ENCODE results near the gene TAOK1.
"Not testable (repeated sequence)": the region's sequence is repeated elsewhere in the genome, so short reads cannot be mapped to it uniquely, and the experiment has no call there.

The TAOK1 gene

DNA sequence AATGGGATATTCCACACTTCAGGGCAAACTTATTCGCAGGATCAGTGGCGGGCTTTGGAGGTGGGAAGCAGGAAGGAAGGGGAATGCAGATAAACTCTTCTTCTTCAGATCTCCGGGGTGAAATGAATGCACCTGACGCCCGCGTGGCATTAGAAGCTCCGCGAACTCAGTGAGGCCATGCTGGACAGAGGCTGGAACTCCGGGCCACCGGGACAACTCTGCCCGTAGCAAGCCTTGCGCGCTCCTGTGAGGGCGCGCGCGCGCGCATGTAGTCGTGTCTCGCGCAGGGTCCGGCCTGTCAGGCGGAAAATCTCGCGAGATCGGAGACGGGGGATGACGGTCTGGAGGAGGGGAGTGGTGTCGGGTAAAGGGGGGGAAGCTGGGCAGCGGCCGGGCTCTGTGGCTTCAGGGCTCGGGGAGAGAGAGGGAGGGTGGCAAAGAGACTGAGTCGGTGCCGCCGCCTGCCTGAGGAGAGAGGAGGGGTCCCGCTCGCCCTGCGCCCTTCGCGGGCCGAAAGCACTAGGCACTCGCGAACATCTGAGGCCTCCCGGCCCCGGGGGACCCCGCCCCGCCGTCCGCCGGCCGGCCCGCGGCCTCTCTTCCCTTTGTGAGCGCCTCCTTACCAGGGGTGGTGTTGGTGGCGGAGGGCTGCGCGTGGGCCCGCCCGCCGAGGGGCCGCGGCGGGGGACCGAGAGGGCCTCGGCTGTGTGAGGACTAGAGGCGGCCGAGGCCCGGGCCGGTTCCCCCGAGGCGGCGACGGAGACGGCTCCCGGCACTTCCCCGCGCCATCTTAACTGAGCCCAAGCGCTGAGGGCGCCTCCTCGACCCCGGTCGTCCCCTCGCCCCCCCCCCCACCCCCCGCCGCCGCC, at the start of gene TAOK1:
TSS of gene TAOK1 (plus strand) at position 382 of the 869 bp plus-strand sequence. CDS start 61,186 bp downstream, outside the sequence.
- peak; percentile 98 for DNase-seq

- DNase-seq = no peak
Observed at GRCh38 chr17:29341726-29342125, 48.4 kb upstream of the TAOK1 start.

DNA sequence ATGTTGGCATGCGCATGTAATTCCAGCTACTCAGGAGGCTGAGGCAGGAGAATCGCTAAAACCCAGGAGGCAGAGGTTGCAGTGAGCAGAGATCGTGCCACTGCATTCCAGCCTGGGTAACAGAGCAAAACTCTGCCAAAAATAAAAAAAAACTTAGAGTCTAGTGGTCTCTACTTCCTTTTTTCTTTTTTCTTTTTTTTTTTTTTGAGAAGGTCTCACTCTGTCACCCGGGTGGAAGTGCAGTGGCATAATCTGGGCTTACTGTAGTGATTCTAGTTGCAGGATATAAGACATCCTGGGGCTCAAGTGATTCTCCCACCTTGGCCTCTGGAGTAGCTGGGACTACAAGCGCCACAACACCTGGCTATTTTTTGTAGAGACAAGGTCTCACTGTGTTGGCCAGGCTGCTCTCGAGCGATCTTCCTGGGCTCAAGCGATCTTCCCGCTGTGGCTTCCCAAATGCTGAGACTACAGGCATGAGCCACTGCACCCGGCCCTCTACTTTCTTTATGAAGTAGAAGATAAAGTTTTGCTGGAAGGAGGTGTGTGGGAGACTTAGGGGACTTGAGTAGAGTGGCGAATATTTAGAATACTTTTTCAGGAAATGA, 47.9 kb upstream of the TAOK1 start:
- no peak for DNase-seq

GRCh38 chr17:29344201-29344856, 45.8 kb upstream of the TAOK1 start:
- DNase-seq = no peak

DNA sequence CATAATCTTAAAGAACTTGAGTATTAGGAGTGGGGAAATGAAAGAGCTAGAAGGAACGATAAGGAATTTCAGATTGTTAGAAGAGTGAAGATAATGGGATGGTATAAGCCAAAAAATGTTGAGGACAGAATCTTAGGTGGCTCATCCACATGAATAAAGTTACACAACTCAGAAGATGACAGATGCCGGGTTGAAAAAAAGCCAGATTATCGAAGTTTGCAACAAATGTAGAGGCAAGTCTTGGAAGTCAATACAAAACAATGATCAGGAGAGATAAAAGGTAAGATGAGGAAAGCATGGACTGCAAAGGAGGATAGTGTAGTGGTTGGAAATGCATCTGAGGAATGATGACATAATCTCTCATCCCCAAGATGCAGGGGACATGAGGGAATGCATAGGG, 45.1 kb upstream of the TAOK1 start:
- DNase-seq = no peak

DNA sequence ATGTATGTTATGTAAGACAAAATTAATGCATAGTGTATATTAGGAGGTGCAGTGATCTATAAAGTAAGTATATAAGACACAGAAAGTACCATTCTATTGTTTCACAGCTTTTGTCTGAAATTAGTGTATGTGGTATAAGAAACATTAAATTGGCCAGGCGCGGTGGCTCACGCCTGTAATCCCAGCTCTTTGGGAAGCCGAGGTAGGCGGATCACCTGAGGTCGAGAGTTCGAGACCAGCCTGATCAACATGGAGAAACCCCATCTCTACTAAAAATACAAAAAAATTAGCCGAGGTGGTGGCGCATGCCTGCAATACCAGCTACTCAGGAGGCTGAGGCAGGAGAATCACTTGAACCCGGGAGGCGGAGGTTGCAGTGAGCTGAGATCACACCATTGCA, 44.7 kb upstream of the TAOK1 start:
- not testable (repeated sequence) for DNase-seq

DNA sequence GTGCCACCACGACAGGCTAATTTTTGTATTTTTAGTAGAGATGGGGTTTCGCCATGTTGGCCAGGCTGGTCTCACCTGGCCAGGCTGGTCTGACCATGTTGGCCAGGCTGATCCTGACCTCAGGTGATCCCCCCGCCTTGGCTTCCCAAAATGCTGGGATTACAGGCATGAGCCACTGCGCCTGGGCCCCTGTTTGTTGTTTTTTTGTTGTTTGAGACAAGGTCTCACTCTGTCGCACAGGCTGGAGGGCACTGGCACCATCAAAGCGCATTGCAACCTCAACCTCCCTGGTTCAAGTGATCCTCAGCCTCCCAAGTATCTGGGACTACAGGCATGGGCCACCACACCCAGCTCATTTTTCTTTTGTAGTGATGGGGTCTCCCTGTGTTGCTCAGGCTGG, 43.7 kb upstream of the TAOK1 start:
- DNase-seq = no peak

DNA sequence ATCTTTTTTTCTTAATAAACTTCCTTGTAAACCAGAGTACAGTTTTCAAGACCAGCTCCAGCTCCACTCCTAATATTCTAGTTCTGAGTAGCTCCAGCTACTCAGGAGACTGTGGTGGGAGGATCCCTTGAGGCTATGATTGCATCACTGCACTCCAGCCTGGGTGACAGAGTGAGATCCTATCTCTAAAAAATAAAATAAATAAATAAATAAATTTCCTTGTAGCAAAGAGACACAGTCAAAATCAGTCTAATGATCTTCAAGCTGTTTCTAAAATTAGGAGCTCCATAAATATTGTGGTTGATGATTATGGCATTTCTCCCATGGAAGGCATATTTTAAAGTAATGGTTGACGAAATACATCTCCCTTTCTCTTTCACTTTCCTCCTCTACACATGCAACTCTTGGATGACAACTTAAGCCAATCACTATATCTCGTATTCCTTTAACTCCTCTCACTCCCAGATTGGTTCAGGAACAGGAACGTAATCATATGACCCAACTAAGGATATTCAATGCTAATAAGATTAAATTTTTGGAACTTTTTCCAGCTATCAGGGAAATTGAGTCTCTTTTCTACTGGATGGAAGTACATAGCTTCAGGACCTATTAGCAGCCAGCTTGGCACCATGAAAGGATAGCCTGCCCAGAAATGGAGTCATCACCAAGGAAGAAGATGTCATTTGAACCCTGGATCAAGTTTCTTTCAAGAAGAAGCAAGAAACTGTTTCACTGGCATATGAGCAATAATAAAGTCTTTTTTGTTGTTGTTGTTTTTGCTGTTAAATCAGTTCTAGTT, 42.1 kb upstream of the TAOK1 start:
- DNase-seq = no peak

GRCh38 chr17:29349409-29349808, 40.8 kb upstream of the TAOK1 start:
- DNase-seq = no peak

GRCh38 chr17:29352146-29352545, 38.0 kb upstream of the TAOK1 start:
- DNase-seq = no peak

GRCh38 chr17:29357232-29357631, 32.9 kb upstream of the TAOK1 start:
- no peak for DNase-seq

DNA sequence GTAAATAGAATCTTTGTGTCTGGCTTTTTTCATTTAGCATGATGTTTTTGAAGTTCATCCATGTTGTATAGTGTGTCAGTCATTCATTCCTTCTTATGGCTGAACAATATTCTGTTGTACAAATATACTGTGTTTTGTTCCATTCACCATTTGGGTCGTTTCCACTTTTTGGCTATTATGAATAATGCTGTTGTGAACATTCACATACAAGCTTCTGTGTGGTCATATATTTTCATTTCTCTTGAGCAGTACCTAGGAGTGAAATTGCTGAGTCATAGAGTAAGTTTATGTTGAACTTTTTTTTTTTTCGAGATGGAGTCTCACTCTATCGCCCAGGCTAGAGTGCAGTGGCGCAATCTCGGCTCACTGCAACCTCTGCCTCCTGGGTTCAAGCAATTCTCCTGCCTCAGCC, 32.3 kb upstream of the TAOK1 start:
- DNase-seq = no peak

DNA sequence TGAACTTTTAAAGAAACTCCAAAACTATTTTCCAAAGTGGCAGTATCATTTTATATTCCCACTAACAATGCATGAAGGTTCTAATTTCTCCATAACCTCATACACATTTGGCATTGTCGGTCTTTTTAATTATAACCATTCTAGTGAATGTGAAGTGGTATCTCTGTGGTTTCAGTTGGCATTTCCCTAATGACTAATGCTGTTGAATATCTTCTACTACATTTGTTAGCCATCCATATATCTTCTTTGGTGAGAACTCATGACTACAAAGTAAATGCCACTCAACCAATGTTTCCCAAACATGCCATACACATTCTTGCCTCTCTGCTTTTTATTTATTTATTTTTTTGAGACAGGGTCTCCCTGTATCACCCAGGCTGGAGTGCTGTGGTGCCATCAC, 31.7 kb upstream of the TAOK1 start:
- DNase-seq = no peak

- no peak for DNase-seq
Observed at GRCh38 chr17:29359777-29360176, 30.4 kb upstream of the TAOK1 start.

DNA sequence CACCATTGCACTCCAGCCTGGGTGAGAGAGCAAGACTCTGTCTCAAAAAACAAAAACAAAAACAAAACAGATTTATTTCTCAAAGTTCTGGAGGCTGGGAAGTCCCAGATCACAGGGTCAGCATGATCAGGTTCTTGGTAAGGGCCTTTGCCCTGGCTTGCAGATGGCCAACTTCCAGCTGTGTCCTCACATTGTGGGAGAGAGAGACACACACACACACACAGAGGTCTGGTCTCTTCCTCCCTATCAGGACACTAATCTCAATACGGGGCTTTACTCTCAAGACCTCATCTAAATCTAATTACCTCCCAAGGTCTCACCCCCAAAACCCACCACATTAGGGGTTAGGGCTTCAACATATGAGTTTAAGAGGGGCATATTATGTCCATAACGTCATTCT, 26.4 kb upstream of the TAOK1 start:
- no peak for DNase-seq

GRCh38 chr17:29364691-29365090, 25.5 kb upstream of the TAOK1 start:
- DNase-seq = no peak

- DNase-seq = no peak
Observed at GRCh38 chr17:29368161-29368560, 22.0 kb upstream of the TAOK1 start.

DNA sequence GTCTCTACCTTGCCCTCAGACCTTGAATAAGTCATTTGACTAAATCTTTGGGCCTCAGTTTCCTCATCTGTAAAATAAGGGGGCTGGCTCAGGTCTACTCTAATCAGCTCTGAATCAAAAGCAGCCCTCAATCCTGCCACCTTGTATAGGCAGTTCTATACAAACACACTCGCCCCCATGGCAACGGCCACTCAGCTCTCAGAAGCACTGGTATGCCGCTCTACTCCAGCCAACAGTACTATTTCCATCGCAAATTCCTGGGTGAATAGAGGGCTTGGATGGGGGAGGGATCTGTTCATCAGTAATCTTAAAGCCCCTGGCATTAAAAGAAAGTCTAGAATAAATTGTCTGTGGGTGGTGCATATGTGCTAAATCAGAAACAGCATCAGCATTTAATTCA, 21.2 kb upstream of the TAOK1 start:
- DNase-seq = no peak

DNA sequence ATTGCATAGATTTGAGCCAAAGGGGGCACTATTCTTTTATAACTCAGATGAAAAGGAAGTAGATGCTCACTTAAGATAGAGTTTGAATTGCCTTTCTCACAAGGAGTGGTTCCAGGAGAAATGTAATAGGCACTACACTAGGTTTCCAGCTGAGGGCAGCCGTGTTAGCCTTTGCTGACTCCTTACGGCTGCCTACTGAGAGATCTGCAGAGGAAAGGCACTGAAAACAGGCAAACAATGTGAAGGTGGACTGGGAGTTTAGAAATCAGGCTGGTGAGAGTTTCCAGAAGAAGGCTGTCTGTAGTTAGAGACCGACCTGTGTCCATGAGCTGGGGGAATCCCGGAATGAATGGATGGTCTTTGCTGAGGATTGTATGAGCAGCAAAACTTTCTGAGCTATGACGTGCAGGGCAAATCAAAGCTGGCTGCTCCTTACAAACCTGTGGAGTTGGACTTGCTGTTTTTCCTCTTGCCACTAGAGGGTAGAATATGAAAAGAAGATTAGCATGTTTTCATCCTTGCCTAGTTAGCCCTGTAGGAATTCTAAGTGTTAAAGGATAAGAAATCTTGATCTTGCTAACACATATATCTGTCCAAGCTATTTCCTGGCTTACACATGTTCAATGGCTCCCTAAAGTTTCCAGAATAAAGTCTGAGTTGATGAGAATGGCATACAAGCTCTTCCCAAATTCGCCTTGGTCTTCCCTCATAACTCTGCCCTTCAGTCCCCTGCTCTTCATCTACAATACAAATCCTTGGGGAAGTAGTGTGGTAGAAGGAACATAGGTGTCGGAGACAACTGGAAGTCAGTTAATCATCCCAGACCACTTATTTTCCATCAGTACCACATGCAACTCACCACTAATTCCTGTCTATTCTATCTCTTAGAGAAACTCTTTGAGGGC, 20.1 kb upstream of the TAOK1 start:
- peak; percentile 36 for DNase-seq

DNA sequence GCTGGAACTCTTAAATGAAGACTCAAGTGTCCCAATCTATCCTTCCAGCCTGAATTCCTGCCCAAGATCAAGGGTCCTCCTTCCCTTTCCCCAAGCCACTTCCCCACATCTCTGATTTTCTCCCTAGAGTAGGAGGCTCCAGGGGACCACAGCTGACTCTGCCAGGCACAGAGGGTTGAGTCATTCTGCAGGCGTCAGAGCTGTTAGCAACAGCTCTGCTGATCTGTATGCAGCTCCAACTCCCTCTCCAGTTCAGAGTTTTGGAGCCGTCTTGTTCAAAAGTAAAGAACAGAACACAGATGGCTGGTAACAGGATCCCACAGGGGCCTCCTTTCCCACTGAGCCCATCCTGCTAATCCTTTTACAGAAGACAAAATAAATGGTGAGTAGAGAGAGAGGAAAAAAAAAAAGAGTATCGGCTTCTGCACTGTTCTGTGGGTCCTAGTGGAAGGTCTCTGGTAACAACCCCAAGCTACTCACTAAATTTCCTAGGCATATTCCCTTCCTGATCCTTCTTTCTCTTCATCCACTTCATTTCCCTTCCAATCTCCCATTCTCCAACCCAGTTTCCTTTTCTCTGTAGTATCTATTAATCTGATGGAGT, 13.4 kb upstream of the TAOK1 start:
- no peak for DNase-seq

DNA sequence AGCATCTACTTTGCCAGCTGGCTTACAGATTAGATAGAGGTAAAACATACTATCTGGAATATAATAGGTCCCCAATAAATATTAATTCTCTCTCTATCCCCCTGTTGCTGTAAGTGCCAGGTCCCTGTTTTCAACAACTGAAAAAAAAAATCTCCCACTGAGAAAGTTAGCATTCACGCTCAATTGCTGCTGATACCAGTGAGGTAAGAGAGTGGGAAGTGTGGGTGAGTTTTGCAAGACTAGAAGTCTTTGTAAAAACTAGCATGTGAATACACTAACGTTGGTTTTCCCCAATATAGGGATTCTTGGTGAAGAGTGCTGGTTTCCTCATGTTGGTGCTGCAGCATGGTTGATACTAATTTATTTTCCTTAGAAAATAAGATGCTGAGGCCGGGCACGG, 11.7 kb upstream of the TAOK1 start:
- no peak for DNase-seq

Data from stimulated activated CD4-positive, alpha-beta T cell treated with anti-CD3 and anti-CD28 coated beads, Interleukin-1b, Interleukin-23, amount 100 ng/mL, for 48 hours (primary cell).